GM21723 (cell line): ENCODE results near the gene MEAK7.

Source experiments
- ATAC-seq: cut with Tn5 transposase; IDR thresholded peaks from one replicate; pipeline ENCODE4 v1.9.1; 2021; ENCODE audit warnings: mild to moderate bottlenecking, moderate library complexity; ENCODE audit not compliant: unreplicated experiment

MEAK7 gene, protein sequence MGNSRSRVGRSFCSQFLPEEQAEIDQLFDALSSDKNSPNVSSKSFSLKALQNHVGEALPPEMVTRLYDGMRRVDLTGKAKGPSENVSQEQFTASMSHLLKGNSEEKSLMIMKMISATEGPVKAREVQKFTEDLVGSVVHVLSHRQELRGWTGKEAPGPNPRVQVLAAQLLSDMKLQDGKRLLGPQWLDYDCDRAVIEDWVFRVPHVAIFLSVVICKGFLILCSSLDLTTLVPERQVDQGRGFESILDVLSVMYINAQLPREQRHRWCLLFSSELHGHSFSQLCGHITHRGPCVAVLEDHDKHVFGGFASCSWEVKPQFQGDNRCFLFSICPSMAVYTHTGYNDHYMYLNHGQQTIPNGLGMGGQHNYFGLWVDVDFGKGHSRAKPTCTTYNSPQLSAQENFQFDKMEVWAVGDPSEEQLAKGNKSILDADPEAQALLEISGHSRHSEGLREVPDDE

DNA sequence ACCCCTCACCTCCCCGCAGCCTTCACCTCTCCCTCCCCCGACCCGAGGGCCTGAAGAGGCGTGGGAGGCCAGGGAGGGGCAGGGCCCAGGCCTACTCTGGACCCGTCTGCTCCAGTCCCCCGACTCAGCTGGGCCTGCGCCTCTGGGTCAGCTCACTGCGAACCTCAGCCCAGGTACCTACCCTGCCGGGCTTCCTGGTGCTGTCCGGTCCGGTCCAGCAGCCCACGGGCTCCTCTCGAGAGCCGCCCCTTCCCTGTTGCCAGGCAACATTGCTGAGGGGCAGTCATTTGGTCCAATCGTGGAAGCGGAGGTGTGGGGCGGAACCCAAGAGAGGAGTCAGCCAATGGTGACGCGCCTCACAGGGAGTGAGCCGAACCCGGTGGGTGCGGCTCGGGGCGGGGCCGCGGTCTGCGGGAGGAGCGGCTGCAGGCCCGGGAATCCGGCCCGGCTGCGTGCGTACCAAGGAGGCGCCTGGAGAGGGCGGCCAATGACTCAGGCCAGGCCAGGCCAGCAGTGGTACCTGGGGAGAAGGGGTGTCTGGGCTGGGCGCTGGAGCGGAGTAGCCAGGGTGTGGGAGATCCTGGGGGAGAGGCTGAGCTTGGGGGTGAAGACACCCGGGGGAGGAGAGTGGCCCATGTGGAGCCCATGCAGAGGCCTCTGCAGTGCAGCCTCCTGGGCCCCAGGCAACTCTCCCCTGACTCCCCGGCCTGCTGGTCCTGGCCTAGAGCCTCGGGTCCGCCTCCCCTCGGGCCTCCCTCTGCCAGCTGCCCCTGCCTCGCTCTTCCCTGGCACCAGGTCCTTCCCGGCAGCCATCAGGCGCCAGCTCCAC, at the start of gene MEAK7:
Gene MEAK7 (minus strand): TSS at position 240 of the 829 bp plus-strand sequence. CDS start 6,573 bp downstream, outside the sequence.
- ATAC-seq, result peak; percentile 89

DNA sequence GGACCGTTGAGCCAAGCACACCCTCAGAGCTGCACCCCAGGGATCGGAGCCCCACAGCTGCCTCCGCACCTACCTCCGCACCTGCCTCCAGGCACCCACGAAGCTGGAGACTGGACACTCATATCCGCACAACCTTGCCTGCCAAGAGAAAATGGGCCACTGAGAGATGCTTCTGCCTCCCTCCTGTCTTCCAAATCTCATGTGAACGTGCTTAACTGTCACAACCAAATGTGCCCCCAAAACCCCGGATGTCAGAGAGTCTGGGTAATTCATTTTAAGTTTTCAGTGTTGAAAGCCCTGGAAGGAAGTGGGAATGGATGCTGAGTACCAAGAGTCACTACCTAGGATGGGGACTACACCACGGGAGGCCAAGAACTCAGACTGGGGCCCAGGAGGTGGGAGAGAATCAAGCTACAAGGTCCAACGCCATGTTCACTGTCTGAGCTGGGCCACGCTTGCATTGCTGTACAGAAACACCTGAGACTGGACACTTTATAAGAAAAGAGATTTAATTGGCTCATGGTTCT, 49.5 kb upstream of the MEAK7 start:
- ATAC-seq, result no peak

DNA sequence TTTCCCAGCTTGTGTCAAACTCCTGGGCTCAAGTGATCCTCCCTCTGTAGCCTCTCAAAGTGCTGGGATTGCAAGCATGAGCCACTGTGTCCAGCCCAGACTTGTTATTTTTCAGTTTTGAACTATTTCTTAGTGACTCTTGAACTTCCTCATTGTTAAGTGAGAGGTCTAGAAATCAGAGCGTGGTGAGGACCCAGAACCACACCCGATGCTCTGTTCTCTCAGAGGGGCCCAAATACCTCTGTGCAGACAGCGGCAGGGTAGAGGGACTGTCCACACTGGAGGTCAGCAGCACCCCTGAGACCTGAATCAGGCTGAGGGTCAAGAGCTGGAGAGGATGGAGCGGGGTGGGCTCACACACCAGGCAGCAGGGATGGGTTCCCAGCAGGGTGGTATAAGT, 47.7 kb upstream of the MEAK7 start:
- no peak for ATAC-seq

DNA sequence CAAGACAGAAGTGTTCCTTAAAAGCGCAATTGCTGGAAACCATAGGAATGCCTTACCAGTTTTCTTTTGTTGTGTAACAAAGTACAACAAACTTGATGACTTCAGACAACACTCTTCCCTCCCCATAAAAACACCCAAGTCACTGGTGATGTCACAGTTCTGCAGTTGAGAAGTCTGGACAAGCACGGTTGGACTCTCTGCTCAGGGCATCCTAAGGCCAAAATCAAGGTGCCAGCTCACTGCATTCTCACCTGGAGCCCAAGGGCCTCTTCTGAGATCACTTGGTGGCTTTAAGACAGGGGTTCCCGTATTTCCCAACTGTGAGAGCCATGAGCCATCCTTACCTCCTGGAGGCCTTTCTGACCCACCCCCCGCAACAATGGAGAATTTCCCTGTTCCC, 45.6 kb upstream of the MEAK7 start:
- ATAC-seq, result no peak

DNA sequence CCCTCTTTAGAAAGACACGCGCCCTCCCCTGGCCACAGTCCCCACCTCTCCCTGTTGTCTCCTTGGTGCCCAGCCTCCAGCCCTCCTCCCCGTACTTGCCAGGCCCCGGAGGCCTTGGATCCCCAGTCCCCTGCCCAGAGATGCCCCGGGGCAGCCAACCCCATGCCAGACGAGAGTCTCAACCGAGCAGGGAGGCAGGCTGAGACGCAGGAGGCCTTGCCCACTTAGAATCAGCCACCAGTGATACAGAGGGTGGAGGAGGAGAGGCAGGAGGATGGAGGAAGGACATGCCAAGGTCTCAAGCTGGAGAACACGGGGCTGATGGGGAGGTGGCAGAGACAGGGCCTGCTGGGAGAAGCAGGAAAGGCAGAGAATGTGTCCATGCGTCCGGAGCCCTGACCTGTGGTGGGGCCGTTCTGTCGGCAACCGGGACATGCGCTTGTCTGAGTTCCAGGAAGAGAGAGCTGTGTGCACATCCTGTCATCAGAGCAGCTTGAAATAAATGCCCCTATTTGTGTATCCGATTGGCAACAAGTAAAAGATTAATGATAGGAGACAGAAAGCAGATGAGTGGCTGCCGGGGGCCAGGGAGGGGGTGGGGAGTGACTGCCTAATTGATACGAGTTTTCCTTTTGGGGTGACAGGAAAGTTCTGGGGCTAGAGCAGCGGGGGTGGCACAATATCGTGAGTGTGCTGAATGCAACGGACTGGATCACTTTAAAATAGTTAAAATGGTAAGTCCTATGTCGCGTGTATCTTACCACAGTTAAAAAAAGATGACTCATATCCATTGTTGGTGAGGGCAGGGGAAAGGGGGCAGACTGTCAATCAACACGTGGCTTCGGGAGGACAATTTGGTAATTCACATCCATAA, 44.7 kb upstream of the MEAK7 start:
- no peak for ATAC-seq

DNA sequence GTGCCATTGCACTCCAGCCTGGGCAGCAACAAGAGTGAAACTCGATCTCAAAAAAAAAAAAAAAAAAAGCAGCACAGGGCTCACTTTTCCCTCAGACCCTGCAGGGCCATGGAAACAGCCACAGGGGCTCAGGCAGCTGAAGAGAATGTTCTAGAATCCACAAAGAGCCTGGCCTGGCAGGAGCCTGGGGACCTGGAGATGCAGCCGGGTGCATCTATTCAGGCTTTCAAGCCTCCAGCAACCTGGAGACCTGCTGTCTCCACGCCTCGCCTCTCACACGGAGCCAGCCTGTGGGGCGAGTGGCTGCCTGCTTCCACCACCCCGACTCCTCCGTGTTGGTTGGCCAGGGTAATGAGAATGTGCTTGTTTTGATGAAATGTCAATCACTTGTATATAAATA, 44.0 kb upstream of the MEAK7 start:
- ATAC-seq, result no peak

DNA sequence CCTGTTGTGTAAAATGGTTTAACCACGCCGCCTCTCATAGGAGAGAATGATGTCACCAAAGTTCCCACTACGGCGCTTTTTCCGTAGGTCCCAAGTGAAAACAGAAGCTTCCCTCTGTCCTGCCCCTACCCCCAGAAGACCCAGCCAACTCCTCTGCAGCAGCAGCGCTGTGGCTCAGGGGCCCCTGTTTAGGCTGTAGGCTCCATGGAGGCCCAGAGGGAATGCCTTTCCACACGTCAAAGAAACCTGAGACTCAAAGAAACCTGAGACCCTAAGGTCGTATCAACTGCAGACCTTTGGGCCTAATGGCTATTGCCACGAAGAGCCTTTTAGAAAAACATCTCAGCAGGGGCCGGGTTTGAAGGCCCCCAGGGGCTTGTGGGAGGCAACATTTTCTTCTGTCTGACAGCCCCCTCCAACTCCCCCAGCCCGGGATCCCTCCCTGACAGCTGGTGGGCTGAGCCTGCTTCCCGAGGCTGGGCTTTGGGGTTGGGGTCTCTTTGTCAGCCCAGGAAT, 43.1 kb upstream of the MEAK7 start:
- no peak for ATAC-seq

DNA sequence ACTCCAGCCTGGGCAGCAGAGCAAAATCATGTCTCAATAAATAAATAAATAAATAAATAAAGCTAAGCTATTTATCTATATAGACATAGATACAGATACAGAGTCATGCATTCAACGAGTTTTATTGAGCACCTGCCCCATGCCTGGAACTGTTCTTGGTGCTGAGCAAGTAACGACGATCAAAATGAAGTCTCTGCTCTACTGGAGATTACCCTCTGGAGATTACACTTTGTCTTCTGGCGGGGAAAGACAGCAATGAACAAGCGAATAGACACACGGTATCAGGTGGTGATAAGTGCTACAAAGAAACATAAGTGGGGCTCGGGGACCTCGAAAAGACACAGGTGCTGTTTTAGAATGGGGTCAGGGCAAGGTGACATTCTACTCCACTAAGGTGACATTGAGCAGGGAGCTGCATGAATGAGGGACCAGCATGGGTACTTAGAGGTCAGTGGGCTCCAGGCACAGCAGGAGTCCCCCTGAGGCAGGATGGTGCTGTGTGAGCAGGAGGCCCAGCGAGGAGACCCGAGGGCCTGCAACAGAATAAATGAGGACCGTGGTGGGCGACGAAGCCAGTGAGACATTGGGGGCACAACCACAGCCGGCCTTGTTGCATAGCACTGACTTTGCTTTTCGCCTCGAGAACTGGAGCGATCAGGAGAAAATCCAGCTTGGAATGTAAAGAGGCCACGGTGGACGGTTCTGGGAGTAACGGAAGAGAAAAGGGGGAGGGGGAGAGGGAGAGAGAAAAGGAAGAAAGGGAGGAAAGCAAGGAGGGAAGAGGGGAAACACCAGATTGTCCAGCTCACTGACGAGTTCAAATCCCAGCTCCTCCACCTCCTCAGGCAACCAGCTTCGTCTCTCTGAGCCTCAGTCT, 42.4 kb upstream of the MEAK7 start:
- no peak for ATAC-seq

DNA sequence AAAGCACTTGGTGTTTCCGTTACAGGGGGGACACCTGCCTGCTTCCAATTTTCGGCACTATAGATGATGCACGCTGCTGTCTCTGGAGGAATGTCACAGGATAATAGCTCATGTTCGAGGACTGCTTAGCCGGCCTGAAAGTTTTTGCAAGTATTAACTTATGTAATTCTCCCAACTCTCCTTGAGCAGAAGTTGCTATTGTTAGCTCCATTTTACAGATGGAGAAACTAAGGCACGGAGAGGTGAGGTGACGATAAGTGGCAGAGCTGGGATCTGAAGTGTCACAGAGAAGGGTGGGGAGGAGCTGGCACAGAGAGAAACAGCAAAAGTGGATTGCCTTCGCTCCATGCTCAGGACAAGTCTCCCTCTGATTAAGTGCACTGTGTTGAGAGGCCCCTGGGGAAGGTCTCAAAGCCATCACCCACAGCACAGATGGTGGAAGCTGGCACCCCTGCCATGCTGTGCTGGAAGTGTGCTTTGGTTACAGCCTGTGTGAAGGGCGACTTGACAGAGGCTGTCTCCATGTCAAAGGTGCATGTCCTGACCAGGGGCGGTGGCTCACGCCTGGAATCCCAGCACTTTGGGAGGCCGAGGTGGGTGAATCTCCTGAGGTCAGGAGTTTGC, 40.8 kb upstream of the MEAK7 start:
- no peak for ATAC-seq

DNA sequence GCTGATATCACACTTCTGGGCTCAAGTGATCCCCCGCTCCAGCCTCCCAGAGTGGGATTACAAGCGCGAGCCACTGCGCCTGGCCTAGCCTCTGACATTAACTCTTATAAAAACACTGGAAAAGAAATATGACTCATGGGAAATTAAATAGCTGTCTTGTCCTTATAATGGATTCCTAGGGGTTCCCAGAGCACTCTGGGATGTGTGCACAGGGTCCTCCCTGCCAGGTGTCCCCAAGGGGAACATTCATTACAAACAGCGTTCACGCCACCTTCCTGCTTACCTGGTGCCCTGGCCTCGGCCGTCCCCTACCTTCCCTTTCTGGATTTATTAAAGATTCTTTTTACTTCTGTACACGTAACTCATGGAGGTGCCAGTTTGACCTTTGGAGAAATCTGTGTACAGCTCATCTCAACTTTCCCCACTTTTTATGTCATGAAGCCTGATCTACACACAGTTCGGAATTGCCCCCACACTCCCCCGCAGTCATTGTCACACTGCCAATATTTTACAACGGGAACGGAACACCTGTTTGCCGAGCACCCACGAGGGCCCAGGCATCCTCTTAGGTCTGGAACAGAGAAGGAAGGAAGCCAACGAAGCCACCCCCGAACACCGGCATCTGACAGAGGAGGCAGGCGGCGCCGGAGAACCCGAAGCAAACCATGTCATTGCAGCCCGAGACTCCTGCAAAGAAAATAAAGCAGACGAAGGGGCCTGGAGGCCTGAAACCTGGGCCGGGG, 39.7 kb upstream of the MEAK7 start:
- ATAC-seq, result no peak

DNA sequence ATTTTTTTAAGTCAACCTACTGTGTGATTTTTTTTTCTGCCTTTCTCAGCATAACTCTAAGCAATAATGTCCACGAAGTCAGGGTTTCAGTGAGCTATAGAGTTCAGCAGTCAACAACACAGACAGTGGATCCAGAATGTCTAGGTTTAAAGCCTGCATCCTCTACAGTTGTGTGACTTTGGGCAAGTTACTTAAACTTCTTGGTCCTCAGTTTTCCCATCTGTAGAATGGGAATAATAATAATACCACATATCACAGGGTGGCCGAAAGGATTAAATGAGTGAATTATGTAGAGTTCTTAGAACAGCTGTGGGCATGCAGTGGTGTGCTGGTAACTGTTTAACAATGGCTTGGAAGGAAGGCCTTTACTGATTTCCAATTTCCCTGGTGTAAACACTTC, 38.8 kb upstream of the MEAK7 start:
- no peak for ATAC-seq

DNA sequence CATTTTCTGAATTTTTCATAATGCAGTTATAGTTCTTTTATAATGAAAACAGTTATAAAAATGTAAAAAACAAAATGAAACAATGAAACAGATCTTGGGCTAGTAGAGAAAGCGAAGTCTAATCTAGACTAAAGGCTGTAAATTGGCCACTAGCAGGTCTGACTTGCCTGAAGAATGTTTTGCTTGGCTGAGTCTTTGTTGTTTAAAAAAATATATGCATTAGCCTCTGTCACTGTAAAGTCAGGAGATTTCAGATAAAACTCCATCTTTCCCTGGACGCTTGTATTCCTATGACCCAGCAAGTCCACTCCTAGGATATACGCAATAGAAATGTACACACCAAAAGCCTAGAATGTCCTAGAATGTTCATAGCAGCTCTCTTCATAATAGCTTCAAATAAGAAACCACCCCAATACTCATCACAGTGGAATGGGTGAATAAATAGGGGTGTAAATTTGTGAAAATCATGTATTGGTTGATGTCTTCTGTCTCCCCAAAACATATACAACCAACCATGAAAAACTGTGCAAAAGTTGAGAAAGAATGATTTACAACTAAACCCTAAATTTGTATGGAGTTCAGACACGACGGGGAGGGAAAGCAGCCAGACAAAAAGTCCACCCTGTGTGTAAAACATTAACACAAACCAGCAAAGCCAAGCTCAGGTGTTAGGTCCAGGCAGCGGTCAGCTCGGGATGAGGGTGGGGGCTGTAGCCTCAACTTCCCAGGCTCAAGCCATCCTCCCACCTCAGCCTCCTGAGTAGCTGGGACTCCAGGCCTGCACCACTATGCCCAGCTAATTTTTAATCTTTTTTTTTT, 37.7 kb upstream of the MEAK7 start:
- no peak for ATAC-seq

DNA sequence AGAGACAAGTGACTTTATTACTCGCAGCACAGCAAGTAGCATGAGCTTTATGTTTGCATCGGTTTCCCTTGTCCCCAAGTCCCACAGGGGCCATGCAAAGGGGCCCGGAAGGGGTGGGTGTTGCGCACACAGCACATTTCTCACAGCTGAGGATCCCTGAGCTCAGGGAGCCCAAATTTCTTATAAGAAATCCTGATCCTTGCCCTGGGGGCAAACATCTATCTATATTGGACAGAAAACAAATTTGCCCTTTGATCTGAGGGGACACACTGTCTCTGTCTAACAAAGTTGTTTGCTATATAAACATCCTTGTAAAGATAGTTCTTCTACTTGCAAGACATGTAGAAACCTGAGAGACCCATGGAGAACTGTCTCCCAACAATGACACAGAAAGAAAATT, 35.7 kb upstream of the MEAK7 start:
- no peak for ATAC-seq

DNA sequence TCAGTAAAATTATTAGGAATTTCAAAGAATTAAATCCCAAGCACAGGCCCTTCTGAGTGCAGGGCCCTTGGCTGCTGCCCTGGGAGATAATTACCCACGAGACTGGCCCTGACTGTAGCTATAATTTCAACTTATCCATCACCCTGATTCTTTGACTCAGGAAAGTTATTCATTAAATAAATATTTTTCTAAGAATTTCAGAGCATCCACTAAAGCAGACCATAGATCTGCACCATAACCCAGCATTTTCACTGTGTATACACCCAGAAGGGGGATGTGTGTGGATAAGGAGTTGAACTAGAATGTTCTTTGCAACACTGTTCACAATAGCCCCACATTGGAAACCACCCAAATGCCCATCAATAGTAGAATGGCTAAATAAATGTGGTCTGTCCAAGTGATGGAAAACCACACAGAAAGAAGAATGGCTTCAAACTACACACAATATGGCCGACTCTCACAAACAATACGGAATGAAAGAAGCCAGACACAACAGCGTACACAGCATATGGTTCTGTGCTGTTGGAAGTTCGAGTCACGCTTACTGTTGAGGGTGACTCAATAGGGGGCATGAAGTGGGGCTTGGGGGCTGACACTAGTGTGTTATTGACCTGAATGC, 33.9 kb upstream of the MEAK7 start:
- ATAC-seq, result no peak

DNA sequence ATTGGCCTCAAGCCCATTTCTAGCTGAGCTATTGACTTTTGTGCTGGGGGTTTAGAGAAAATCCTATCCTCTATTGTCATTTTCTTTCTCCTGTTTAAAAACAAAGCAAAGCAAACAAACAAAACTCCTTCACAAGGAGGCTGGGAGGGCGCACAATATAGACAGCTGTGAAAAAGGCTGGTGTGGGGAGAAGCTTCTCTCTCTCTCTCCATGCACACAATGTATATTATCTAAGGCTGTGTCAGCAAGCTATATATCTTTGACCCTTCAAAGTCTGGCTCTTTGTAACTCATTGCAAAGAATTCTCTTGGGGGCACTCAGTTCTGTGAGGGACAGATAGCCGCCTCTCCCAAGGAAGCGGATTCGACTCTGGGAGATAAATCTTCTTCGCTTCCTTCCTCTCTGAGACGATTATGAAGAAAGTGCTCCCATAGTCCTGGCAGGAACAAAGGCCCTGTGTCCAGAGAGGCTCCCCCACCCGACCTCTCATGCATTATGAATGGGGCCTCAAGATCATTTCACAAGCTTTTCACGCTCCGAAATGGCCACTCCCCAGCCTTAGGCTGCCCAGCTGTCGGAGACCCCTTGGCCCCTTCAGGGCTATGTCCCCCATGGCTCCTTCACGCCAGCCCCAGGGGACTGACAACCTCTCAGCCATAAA, 33.2 kb upstream of the MEAK7 start:
- ATAC-seq, result no peak

DNA sequence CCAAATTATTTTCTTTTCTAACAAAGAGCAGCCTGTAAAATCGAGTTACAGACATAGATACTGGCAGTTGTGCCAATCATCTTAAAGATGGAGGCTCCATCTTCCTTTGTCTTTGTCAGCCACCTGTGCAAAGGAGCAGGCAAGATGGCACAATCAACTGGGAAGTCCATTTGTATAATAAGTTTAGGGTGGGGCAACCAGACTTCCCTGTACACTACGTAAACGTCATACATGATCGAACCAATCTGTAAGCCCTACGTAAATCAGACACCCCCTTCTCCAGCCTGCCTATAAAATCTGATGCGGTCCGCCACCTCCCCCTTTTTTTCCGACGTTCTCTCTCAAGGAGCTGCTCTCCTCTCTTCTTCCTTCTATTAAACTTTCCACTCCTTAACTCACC, 31.4 kb upstream of the MEAK7 start:
- ATAC-seq, result no peak

DNA sequence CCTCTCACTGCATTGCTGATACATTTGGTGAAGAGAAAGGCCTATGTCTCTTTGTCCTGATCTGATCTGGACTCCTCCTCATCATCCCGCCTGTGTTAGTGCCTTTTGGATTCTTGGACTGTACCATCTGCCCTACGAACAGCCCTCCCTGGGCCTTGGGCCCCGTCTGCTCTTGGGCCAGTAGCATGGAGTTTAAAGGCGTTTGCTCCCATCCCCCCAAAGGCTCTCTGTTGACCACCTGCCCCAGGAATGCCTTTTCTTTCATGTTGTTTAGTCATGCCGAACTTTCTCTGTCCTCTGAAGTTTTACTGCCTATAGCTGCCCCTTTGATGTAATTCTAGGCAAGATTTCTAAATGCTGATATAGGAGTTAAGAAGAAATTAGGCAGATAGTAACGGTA, 30.9 kb upstream of the MEAK7 start:
- ATAC-seq, result no peak
